OCI-LY3 (cell line): ENCODE measurements around the gene ALOXE3.

Experiments used
- H2AFZ ChIP-seq: fragments of 200-600, 300-600 bp; shearing (Covaris generic); 2 replicates; pipeline ENCODE4 v1.6.0; 2014; ENCODE audit warnings: antibody characterized with exemption, low read depth, low read length
- H3K27ac ChIP-seq: fragments of 200-600, 300-600 bp; sonication (generic); 2 replicates; pipeline ENCODE4 v1.5.1; 2014; ENCODE audit warnings: mild to moderate bottlenecking, low read length, moderate library complexity, mixed read lengths
- H3K27me3 ChIP-seq: fragments of 200-600, 300-600 bp; sonication (generic); 2 replicates; pipeline ENCODE4 v1.6.1; 2014; ENCODE audit warnings: low read depth, low read length, mixed read lengths
- H3K36me3 ChIP-seq: fragments of 200-600, 300-600 bp; sonication (generic); replicated peaks from 2 replicates; pipeline ENCODE3; 2014; ENCODE audit warnings: low read depth, low read length, mixed read lengths
- H3K4me1 ChIP-seq: fragments of 300-600, 200-600 bp; sonication (generic); 2 replicates; pipeline ENCODE4 v1.6.1; 2014; ENCODE audit warnings: low read length, mixed read lengths
- H3K4me2 ChIP-seq: fragments of 200-600, 300-600 bp; sonication (generic); 2 replicates; pipeline ENCODE4 v1.6.1; 2014; ENCODE audit warnings: low read length, mixed read lengths
- H3K4me3 ChIP-seq: fragments of 300-600, 200-600 bp; sonication (generic); 2 replicates; pipeline ENCODE4 v1.5.1; 2014; ENCODE audit warnings: antibody characterized with exemption, mild to moderate bottlenecking, low read length, moderate library complexity
- H3K79me2 ChIP-seq: fragments of 300-600, 200-600 bp; shearing (Covaris generic); 2 replicates; pipeline ENCODE4 v1.6.1; 2014; ENCODE audit warnings: mild to moderate bottlenecking, low read length, mixed read lengths
- H3K9ac ChIP-seq: fragments of 300-600, 200-600 bp; shearing (Covaris generic); 2 replicates; pipeline ENCODE4 v1.6.0; 2014; ENCODE audit warnings: mild to moderate bottlenecking, low read length, moderate library complexity
- H3K9me3 ChIP-seq: fragments of 200-600, 300-600 bp; shearing (Covaris generic); 2 replicates; pipeline ENCODE4 v1.6.1; 2014; ENCODE audit warnings: low read length, mixed read lengths; ENCODE audit not compliant: insufficient read depth
- H4K20me1 ChIP-seq: fragments of 200-600, 300-600 bp; sonication (generic); 2 replicates; pipeline ENCODE4 v1.6.1; 2016; ENCODE audit warnings: low read length, mixed read lengths; ENCODE audit not compliant: insufficient read depth
- EZH2phosphoT487 ChIP-seq: fragments of 200-600 bp; shearing (Covaris generic); IDR thresholded peaks from 2 replicates; pipeline ENCODE4 v1.6.1; 2018; ENCODE audit warnings: antibody characterized with exemption, mixed run types, low read depth
- TF ChIP-seq, protein P1 (sequence below): fragments of 200-600, 300-600 bp; sonication (generic); IDR thresholded peaks from 2 replicates; pipeline ENCODE4 v1.5.1; 2014; ENCODE audit warnings: antibody characterized with exemption, low read length, low read depth

The ALOXE3 gene

DNA sequence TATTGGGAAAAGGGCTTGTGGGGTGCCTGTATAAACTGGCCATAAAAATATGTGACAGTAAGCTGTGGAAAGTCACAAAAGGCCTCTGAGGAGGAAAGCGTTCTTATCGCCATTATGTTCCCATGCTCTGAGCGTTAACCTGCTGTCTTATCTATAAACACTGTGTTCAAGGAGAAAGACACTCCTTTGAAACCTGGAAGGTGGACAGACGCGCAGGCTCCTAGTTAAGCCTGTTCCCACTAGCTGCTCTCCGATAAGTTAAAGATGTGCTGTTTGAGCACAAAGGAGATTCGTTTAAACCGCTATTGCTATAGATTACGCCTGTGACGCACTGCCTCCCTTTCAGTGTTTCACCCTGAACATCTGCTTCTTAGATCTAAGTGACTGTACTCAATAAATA, 36.0 kb downstream of the ALOXE3 start:
- Histone ChIP-seq H3K4me2 (no peak overlapping the region), H3K4me3 (no peak overlapping the region), H3K9ac (no peak overlapping the region), H3K36me3 (no peaks in the 10 kb centered on the region), H3K4me1 (peaks cover 5% of the 10 kb centered on the region), H3K9me3 (no peaks in the 10 kb centered on the region), H3K27me3 (0 out of 2 replicates have a peak, but pooled peaks cover 5% of the 10 kb centered on the region), H2AFZ (no peak overlapping the region), H3K79me2 (no peaks in the 10 kb centered on the region), H4K20me1 (no peaks in the 10 kb centered on the region), H3K27ac (no peak overlapping the region)
- no peak for TF ChIP-seq EZH2phosphoT487
- TF ChIP-seq, protein P1, sequence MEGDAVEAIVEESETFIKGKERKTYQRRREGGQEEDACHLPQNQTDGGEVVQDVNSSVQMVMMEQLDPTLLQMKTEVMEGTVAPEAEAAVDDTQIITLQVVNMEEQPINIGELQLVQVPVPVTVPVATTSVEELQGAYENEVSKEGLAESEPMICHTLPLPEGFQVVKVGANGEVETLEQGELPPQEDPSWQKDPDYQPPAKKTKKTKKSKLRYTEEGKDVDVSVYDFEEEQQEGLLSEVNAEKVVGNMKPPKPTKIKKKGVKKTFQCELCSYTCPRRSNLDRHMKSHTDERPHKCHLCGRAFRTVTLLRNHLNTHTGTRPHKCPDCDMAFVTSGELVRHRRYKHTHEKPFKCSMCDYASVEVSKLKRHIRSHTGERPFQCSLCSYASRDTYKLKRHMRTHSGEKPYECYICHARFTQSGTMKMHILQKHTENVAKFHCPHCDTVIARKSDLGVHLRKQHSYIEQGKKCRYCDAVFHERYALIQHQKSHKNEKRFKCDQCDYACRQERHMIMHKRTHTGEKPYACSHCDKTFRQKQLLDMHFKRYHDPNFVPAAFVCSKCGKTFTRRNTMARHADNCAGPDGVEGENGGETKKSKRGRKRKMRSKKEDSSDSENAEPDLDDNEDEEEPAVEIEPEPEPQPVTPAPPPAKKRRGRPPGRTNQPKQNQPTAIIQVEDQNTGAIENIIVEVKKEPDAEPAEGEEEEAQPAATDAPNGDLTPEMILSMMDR: no peak

- H3K9me3 ChIP-seq: no peaks in the 10 kb centered on the region
- H3K27me3 ChIP-seq: 0 out of 2 replicates have a peak, but pooled peaks cover 5% of the 10 kb centered on the region
Measured at GRCh38 chr17:8081876-8082275, 36.4 kb downstream of the ALOXE3 start.

GRCh38 chr17:8080799-8081219, 37.5 kb downstream of the ALOXE3 start:
- TF ChIP-seq EZH2phosphoT487: no peak
- TF ChIP-seq, protein P1: no peak
- H3K4me1 ChIP-seq: peaks cover 5% of the 10 kb centered on the region
- H4K20me1 ChIP-seq: no peaks in the 10 kb centered on the region
- no peaks in the 10 kb centered on the region for H3K79me2 ChIP-seq
- no peaks in the 10 kb centered on the region for H3K36me3 ChIP-seq
- no peaks in the 10 kb centered on the region for H3K9me3 ChIP-seq
- H2AFZ ChIP-seq: no peak overlapping the region
- H3K4me3 ChIP-seq: no peak overlapping the region
- 0 out of 2 replicates have a peak, but pooled peaks cover 5% of the 10 kb centered on the region for H3K27me3 ChIP-seq
- H3K4me2 ChIP-seq: no peak overlapping the region
- no peak overlapping the region for H3K27ac ChIP-seq
- no peak overlapping the region for H3K9ac ChIP-seq

More at GRCh38 chr17:8081876-8082275, 36.4 kb downstream of the ALOXE3 start:
- Histone ChIP-seq H4K20me1 (no peaks in the 10 kb centered on the region), H3K36me3 (no peaks in the 10 kb centered on the region), H3K27ac (no peak overlapping the region), H3K4me2 (no peak overlapping the region), H3K9ac (no peak overlapping the region), H3K4me1 (peaks cover 5% of the 10 kb centered on the region), H2AFZ (no peak overlapping the region), H3K79me2 (no peaks in the 10 kb centered on the region), H3K4me3 (no peak overlapping the region)
- TF ChIP-seq EZH2phosphoT487: no peak
- TF ChIP-seq, protein P1: no peak

DNA sequence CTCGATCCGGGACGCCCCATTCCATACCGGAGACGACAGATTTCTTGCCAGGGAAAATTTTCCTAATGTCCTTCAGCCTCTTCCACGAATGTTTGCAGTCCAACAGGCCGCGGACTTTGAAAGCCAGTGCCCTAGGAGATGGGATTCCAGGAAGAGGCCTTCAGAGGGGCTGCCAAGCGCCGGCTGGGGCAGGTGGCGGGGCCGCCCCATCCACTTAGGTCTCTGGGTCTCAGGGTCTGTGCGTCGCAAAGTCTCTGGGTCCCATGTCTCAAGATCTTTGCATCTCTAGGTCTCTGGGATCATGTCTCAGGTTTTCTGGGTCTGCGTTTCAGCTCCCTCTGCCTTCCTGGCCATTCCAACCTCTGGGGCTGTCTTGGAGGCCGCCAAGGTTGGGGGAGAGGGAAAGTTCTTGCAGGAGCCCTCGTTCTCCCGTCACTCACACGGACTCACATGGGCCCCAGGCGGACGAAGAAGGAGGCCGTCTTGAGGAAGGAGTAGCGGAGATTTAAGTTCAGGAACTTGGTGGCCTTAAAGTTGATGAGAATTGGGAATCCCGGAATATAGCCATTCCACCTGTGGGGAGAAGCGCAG, 38.0 kb downstream of the ALOXE3 start:
- peak overlapping the region; percentile 85 for H2AFZ ChIP-seq
- no peak overlapping the region for H3K27ac ChIP-seq
- H3K27me3 ChIP-seq: 0 out of 2 replicates have a peak, but pooled peaks cover 5% of the 10 kb centered on the region
- peak overlapping the region; percentile 93 for H3K4me2 ChIP-seq
- H3K9ac ChIP-seq: peak overlapping the region; percentile 44; the same call in 1 of the 2 replicates
- H3K4me3 ChIP-seq: peak overlapping the region; percentile 73
- no peaks in the 10 kb centered on the region for H3K36me3 ChIP-seq
- TF ChIP-seq, protein P1: no peak
- TF ChIP-seq EZH2phosphoT487: no peak
- no peaks in the 10 kb centered on the region for H3K79me2 ChIP-seq
- H3K4me1 ChIP-seq: peaks cover 5% of the 10 kb centered on the region
- H3K9me3 ChIP-seq: no peaks in the 10 kb centered on the region
- no peaks in the 10 kb centered on the region for H4K20me1 ChIP-seq
